ENCODE measurements around the gene NHP2.
A peak's percentile ranks its signal among the peaks of the same experiment; 100 is the strongest.

Gene NHP2

GRCh38 chr5:178180141-178180863 lies 26.6 kb upstream of the NHP2 start:
- no peak overlapping the region for H3K4me3 ChIP-seq
- H3K27ac ChIP-seq: no peak overlapping the region

GRCh38 chr5:178177569-178177968 lies 23.9 kb upstream of the NHP2 start:
- Histone ChIP-seq H3K4me3 (no peak overlapping the region), H3K27ac (no peak overlapping the region)

GRCh38 chr5:178176791-178177190 lies 23.1 kb upstream of the NHP2 start:
- H3K27ac ChIP-seq: no peak overlapping the region
- no peak overlapping the region for H3K4me3 ChIP-seq

- no peak overlapping the region for H3K4me3 ChIP-seq
- H3K27ac ChIP-seq: no peak overlapping the region
These were observed 20.8 kb upstream of the NHP2 start for GRCh38 chr5:178174456-178174855.

- Histone ChIP-seq H3K4me3 (no peak overlapping the region), H3K27ac (no peak overlapping the region)
These were observed 16.8 kb upstream of the NHP2 start for GRCh38 chr5:178170455-178170854.

GRCh38 chr5:178165581-178165980 lies 11.9 kb upstream of the NHP2 start:
- Histone ChIP-seq H3K27ac (no peak overlapping the region), H3K4me3 (no peak overlapping the region)

- no peak overlapping the region for H3K4me3 ChIP-seq
These were observed 10.4 kb upstream of the NHP2 start for GRCh38 chr5:178163772-178164735.

GRCh38 chr5:178162481-178162880 lies 8.8 kb upstream of the NHP2 start:
- H3K27ac ChIP-seq: no peak overlapping the region
- no peak overlapping the region for H3K4me3 ChIP-seq

More at GRCh38 chr5:178163772-178164735, 10.4 kb upstream of the NHP2 start:
- H3K27ac ChIP-seq: no peak overlapping the region

- no peak overlapping the region for H3K27ac ChIP-seq
These were observed 6.5 kb upstream of the NHP2 start for GRCh38 chr5:178160176-178160575.

GRCh38 chr5:178155065-178155464 lies 1.4 kb upstream of the NHP2 start:
- H3K27ac ChIP-seq: no peak overlapping the region
- no peak overlapping the region for H3K4me3 ChIP-seq

More at GRCh38 chr5:178160176-178160575, 6.5 kb upstream of the NHP2 start:
- H3K4me3 ChIP-seq: no peak overlapping the region

GRCh38 chr5:178152491-178153444 lies 917 bp downstream of the NHP2 start:
- peak overlapping the region; percentile 67 to 95 (median 75) for H3K4me3 ChIP-seq
- H3K27ac ChIP-seq: peak overlapping the region in 19 of 21 experiments; percentile 45 to 84 (median 73)

GRCh38 chr5:178150977-178151734 lies 2.5 kb downstream of the NHP2 start:
- no peak overlapping the region for H3K4me3 ChIP-seq
- peak overlapping the region in 2 of 21 experiments; percentile 8 to 78 for H3K27ac ChIP-seq

- H3K27ac ChIP-seq: no peak overlapping the region
- H3K4me3 ChIP-seq: no peak overlapping the region
These were observed 4.3 kb downstream of the NHP2 start for GRCh38 chr5:178149199-178149932.

- Histone ChIP-seq H3K27ac (no peak overlapping the region), H3K4me3 (no peak overlapping the region)
These were observed 6.3 kb downstream of the NHP2 start for GRCh38 chr5:178147406-178147805.

- Histone ChIP-seq H3K4me3 (no peak overlapping the region), H3K27ac (peak overlapping the region in 5 of 21 experiments; percentile 20 to 60 (median 49))
These were observed 7.5 kb downstream of the NHP2 start for GRCh38 chr5:178145965-178146820.

GRCh38 chr5:178143901-178144300 lies 9.8 kb downstream of the NHP2 start:
- Histone ChIP-seq H3K27ac (no peak overlapping the region), H3K4me3 (no peak overlapping the region)

GRCh38 chr5:178143246-178143645 lies 10.4 kb downstream of the NHP2 start:
- no peak overlapping the region for H3K27ac ChIP-seq
- no peak overlapping the region for H3K4me3 ChIP-seq

Measured in skin epidermis (tissue), 12 donors.